Endothelial cell of umbilical vein (primary cell): ENCODE measurements around the gene SLC35A4. TPM values are rescaled to one million over a fixed set of nuclear protein-coding genes. Genes with fewer than 3 reads are reported as not detected.

Source experiments
- BruUV-seq: library from RNA; stranded (reverse); fragments of 400-500 nt; replicated peaks from 2 replicates; lab custom pipeline; 2021; lab: Mats Ljungman, UMichigan
- CTCF ChIA-PET: fragments of 300-600, 350-600 bp; sonication (Branson Sonifier 250); formaldehyde crosslinking; loops from one replicate; lab custom pipeline; 2021; ENCODE audit warnings: antibody characterized with exemption, inconsistent platforms; lab: Charles Lee
- POLR2A ChIA-PET: fragments of 300-600, 350-600 bp; sonication (Branson Sonifier 250); formaldehyde crosslinking; loops from one replicate; lab custom pipeline; 2021; ENCODE audit warnings: antibody characterized with exemption, inconsistent platforms; lab: Charles Lee
- DNase-seq: peaks from one replicate; pipeline ENCODE4 v3.0.0-alpha.2; 2011; ENCODE audit warnings: low read depth, low spot score
- FAIRE-seq: peaks from 2 replicates; lab custom pipeline; 2011; peaks lifted over from hg19 to GRCh38; lab: Jason Lieb, UNC
- H2AFZ ChIP-seq: 2 replicates; pipeline ENCODE4 v1.6.0; 2012; ENCODE audit warnings: low read depth, low read length, control low read depth, inconsistent platforms
- H3K27ac ChIP-seq: 2 replicates; pipeline ENCODE4 v1.5.1; 2011; ENCODE audit warnings: low read depth, mild to moderate bottlenecking, control low read depth, low read length, moderate library complexity; ENCODE audit not compliant: insufficient read depth
- H3K27me3 ChIP-seq, 2 experiments: 2 replicates each; pipeline versions ENCODE4 v1.6.0 to v1.6.1; 2011; ENCODE audit warnings: low read length in 2 of 2, mixed read lengths in 1 of 2; ENCODE audit not compliant: control insufficient read depth in 2 of 2, insufficient read depth in 2 of 2
- H3K36me3 ChIP-seq, 2 experiments: 2 replicates in 1 of 2; 3 replicates in 1 of 2; pipeline ENCODE4 v1.5.1; 2011; ENCODE audit warnings: low read length in 2 of 2, mild to moderate bottlenecking in 1 of 2, moderate library complexity in 1 of 2; ENCODE audit not compliant: control insufficient read depth in 2 of 2, insufficient read depth in 2 of 2; ENCODE audit errors: extremely low read depth in 1 of 2
- H3K4me1 ChIP-seq: 3 replicates; pipeline ENCODE4 v1.5.1; 2011; ENCODE audit warnings: mild to moderate bottlenecking, low read length; ENCODE audit not compliant: control insufficient read depth, insufficient read depth; ENCODE audit errors: extremely low read depth
- H3K4me2 ChIP-seq: 2 replicates; pipeline ENCODE4 v1.6.1; 2011; ENCODE audit warnings: low read length, control low read depth, mixed read lengths; ENCODE audit not compliant: insufficient read depth
- H3K4me3 ChIP-seq, 3 experiments: fragments of 200-600 bp in 1 of 3; sonication (generic), shearing (Covaris generic) in 1 of 3; replicated peaks in 1 of 3; 2 replicates each; pipeline ENCODE4 v1.5.1; 2011 to 2016; ENCODE audit warnings: control low read depth in 3 of 3, low read length in 3 of 3, mild to moderate bottlenecking in 2 of 3, inconsistent platforms in 1 of 3, low read depth in 1 of 3, moderate library complexity in 1 of 3; ENCODE audit not compliant: insufficient read depth in 1 of 3
- H3K79me2 ChIP-seq: 2 replicates; pipeline ENCODE4 v1.6.0; 2012; ENCODE audit warnings: low read length, inconsistent platforms; ENCODE audit not compliant: control insufficient read depth, insufficient read depth
- H3K9ac ChIP-seq: replicated peaks from 2 replicates; pipeline ENCODE3; 2011; ENCODE audit warnings: low read length, control low read depth; ENCODE audit not compliant: insufficient read depth; ENCODE audit errors: extremely low read depth
- H3K9me1 ChIP-seq: replicated peaks from 3 replicates; pipeline ENCODE4 v1.6.0; 2011; ENCODE audit warnings: mild to moderate bottlenecking, low read length; ENCODE audit not compliant: control insufficient read depth, insufficient read depth; ENCODE audit errors: extremely low read depth
- H3K9me3 ChIP-seq: replicated peaks from 2 replicates; pipeline ENCODE4 v1.5.1; 2012; ENCODE audit warnings: low read length, inconsistent platforms; ENCODE audit not compliant: control insufficient read depth, insufficient read depth
- H4K20me1 ChIP-seq: replicated peaks from 2 replicates; pipeline ENCODE3; 2011; ENCODE audit warnings: mild to moderate bottlenecking, low read length; ENCODE audit not compliant: control insufficient read depth, insufficient read depth; ENCODE audit errors: extremely low read depth
- EZH2 ChIP-seq: IDR thresholded peaks from 2 replicates; pipeline ENCODE4 v1.6.1; 2012; ENCODE audit warnings: borderline replicate concordance, low read depth, mild to moderate bottlenecking, moderate library complexity, low read length, inconsistent platforms; ENCODE audit not compliant: severe bottlenecking
- FOS ChIP-seq: IDR thresholded peaks from 2 replicates; pipeline ENCODE4 v1.6.1; 2011; ENCODE audit warnings: mild to moderate bottlenecking, low read length, moderate library complexity, borderline replicate concordance; ENCODE audit not compliant: insufficient read depth
- GATA2 ChIP-seq: IDR thresholded peaks from 2 replicates; pipeline ENCODE4 v1.7.0; 2011; ENCODE audit warnings: low read depth, mild to moderate bottlenecking, moderate library complexity, mixed read lengths, low read length; ENCODE audit not compliant: insufficient read length, insufficient read depth
- JUN ChIP-seq: IDR thresholded peaks from 2 replicates; pipeline ENCODE4 v1.6.1; 2011; ENCODE audit warnings: borderline replicate concordance, low read depth; ENCODE audit not compliant: insufficient read length, insufficient read depth
- MYC ChIP-seq: IDR thresholded peaks from one replicate; pipeline ENCODE4 v1.6.1; 2011; ENCODE audit warnings: mild to moderate bottlenecking, low read depth, low read length
- POLR2A ChIP-seq: IDR thresholded peaks from 2 replicates; pipeline ENCODE4 v1.6.1; 2012; ENCODE audit warnings: low read depth, mild to moderate bottlenecking, control low read depth, low read length
- POLR2AphosphoS5 ChIP-seq: IDR thresholded peaks from 2 replicates; pipeline ENCODE4 v1.6.1; 2012; ENCODE audit warnings: low read depth, mild to moderate bottlenecking, control low read depth, low read length, moderate library complexity; ENCODE audit not compliant: insufficient read depth
- dilution Hi-C: fragments of 300-500 bp; cut with MboI; formaldehyde crosslinking; loops from one replicate; pipeline ENCODE4 v1.15.0; 2019; ENCODE audit warnings: low sequenced_read_pairs; ENCODE audit not compliant: extremely low pct_ligation_motif_present
- intact Hi-C: fragments of 100-400 bp; cut with micrococcal nuclease; formaldehyde crosslinking; loops from one replicate; pipeline ENCODE4 v1.10.0; 2022
- polyA plus RNA-seq, 4 experiments: library from polyadenylated mRNA; depleted of rRNA in 3 of 4; stranded (reverse) in 3 of 4; unstranded in 1 of 4; fragments of >200 nt; gene quantifications; 2 replicates each; pipeline versions ENCODE4 v1.2.1 to v1.2.3, GENCODE V29; 2011 to 2012; ENCODE audit warnings: missing spikeins in 1 of 4
- total RNA-seq: library from RNA; stranded (reverse); gene quantifications from 2 replicates; pipeline ENCODE4 v1.2.3, GENCODE V29; 2021
- TF ChIP-seq, protein P1 (sequence below), 2 donors: IDR thresholded peaks; 1 replicate in 1 of 2; 2 replicates in 1 of 2; pipeline ENCODE4 v1.5.1; 2011; ENCODE audit warnings: low read length in 2 of 2, mild to moderate bottlenecking in 2 of 2, moderate library complexity in 2 of 2, control low read depth in 1 of 2, inconsistent platforms in 1 of 2, low read depth in 1 of 2; ENCODE audit not compliant: insufficient read depth in 1 of 2; ENCODE audit errors: extremely low read depth in 1 of 2
- TF ChIP-seq, protein P2 (sequence below): IDR thresholded peaks from 2 replicates; pipeline ENCODE4 v1.6.1; 2011; ENCODE audit not compliant: insufficient read depth, insufficient read length

Gene SLC35A4
- total and polyA plus RNA-seq, 2 donors (not counting 3 experiments of a cell fraction or from before 2014, with no cell fraction given) = 65.6 to 118 TPM

DNA sequence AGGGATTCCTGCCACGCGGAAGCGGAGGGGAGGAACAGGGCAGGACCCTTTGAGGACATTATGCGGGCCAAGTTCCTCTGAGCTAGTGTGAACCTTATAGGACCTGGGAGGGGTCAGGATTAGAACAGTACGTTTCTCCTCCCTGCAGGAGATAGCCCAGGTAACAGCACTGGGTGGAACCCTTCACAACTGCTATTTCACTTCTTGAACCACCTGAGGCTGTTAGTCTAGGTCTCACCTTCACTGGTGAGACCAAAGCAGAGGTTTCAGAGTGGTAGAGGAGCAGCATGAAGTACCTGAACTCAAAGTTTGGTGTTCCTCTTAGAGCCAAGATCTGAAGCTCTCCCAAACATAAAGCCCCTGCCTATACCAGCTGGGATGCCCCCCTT lies 16.3 kb upstream of the SLC35A4 start:
- DNase-seq = no peak
- H3K4me3 ChIP-seq = no peak overlapping the region
- intact Hi-C loops = no loop called here

DNA sequence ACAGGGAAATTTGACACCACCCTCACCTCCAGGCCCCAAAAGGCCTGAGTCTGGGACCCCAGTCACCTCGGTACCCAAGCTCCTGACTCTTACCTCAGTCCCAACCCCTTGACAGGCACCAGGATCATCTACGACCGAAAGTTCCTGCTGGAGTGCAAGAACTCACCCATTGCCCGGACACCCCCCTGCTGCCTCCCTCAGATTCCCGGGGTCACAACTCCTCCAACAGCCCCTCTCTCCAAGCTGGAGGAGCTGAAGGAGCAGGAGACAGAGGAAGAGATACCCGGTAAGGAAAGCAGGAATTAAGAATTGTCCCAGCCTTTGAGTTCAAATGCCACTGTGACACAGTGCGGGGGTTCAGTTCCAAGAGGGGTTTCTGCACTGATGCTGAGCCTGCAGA lies 15.8 kb upstream of the SLC35A4 start:
- H2AFZ ChIP-seq = no peak overlapping the region
- POLR2A ChIA-PET = interaction anchor here (0.6 to 2.6 kb wide), 3 partner anchors 9 to 99 kb away, joined by 3 to 14 read pairs (median 7); partner anchors contain the start of genes IK, NDUFA2 and SRA1
- H3K4me1 ChIP-seq = peaks cover 24% of the 10 kb centered on the region
- no peak overlapping the region for H3K4me3 ChIP-seq
- CTCF ChIA-PET = interaction anchor here (1.7 to 3.9 kb wide), 5 partner anchors 9 to 176 kb away, joined by 4 to 50 read pairs (median 11); partner anchors contain the start of genes CD14, SRA1 and TMCO6
- no peaks in the 10 kb centered on the region for H3K27me3 ChIP-seq
- H3K4me2 ChIP-seq = no peak overlapping the region
- no peaks in the 10 kb centered on the region for H4K20me1 ChIP-seq
- peaks cover 9% of the 10 kb centered on the region for H3K79me2 ChIP-seq
- BruUV-seq = no TSS peak
- no peaks in the 10 kb centered on the region for H3K9me1 ChIP-seq
- TF ChIP-seq, protein P1, sequence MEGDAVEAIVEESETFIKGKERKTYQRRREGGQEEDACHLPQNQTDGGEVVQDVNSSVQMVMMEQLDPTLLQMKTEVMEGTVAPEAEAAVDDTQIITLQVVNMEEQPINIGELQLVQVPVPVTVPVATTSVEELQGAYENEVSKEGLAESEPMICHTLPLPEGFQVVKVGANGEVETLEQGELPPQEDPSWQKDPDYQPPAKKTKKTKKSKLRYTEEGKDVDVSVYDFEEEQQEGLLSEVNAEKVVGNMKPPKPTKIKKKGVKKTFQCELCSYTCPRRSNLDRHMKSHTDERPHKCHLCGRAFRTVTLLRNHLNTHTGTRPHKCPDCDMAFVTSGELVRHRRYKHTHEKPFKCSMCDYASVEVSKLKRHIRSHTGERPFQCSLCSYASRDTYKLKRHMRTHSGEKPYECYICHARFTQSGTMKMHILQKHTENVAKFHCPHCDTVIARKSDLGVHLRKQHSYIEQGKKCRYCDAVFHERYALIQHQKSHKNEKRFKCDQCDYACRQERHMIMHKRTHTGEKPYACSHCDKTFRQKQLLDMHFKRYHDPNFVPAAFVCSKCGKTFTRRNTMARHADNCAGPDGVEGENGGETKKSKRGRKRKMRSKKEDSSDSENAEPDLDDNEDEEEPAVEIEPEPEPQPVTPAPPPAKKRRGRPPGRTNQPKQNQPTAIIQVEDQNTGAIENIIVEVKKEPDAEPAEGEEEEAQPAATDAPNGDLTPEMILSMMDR (IDR thresholded peaks at IDR 0.05; ENCODE audit: extremely low read depth in 1 of 2, insufficient read depth in 1 of 2, low read depth in 1 of 2, low read length in 2 of 2) = no peak
- TF ChIP-seq POLR2AphosphoS5 (no peak), JUN (no peak), FOS (no peak), GATA2 (no peak), MYC (no peak)
- TF ChIP-seq, protein P2, sequence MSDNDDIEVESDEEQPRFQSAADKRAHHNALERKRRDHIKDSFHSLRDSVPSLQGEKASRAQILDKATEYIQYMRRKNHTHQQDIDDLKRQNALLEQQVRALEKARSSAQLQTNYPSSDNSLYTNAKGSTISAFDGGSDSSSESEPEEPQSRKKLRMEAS = no peak
- no peaks in the 10 kb centered on the region for H3K9me3 ChIP-seq
- no peak for FAIRE-seq
- H3K36me3 ChIP-seq = peaks cover 10 to 11% of the 10 kb centered on the region in 2 experiments
- dilution Hi-C loops = no loop called here
- intact Hi-C loops = no loop called here
- no peak for DNase-seq
- H3K27ac ChIP-seq = no peak overlapping the region
- no peak overlapping the region for H3K9ac ChIP-seq

More for the DNA sequence above, 16.3 kb upstream of the SLC35A4 start:
- Histone ChIP-seq H3K9me3 (no peaks in the 10 kb centered on the region), H2AFZ (no peak overlapping the region), H3K9me1 (no peaks in the 10 kb centered on the region), H3K4me1 (peaks cover 24% of the 10 kb centered on the region), H4K20me1 (no peaks in the 10 kb centered on the region), H3K36me3 (peaks cover 10 to 11% of the 10 kb centered on the region in 2 experiments), H3K79me2 (peaks cover 5% of the 10 kb centered on the region), H3K4me2 (no peak overlapping the region), H3K27ac (no peak overlapping the region), H3K27me3 (no peaks in the 10 kb centered on the region), H3K9ac (no peak overlapping the region)
- peak; percentile 55 for FAIRE-seq
- ChIA-PET POLR2A (interaction anchor here (1.7 to 2.6 kb wide), 3 partner anchors 9 to 146 kb away, joined by 4 to 14 read pairs (median 7); partner anchors contain the start of genes IK, NDUFA2 and SRA1), CTCF (interaction anchor here (1.0 to 3.9 kb wide), 13 partner anchors 10 to 175 kb away, joined by 3 to 50 read pairs (median 5); partner anchors contain the start of genes ANKHD1, CD14, SRA1 and TMCO6)
- dilution Hi-C loops = no loop called here
- TF ChIP-seq EZH2 (no peak), GATA2 (no peak), FOS (no peak), POLR2AphosphoS5 (no peak), POLR2A (no peak), MYC (no peak)
- TF ChIP-seq, protein P2 = no peak
- BruUV-seq = no TSS peak
